Thyroid gland (tissue), 4 donors: Measurements from ENCODE around the gene QPRT.

Experiments
- POLR2A ChIP-seq, 2 donors: fragments of 450-650 bp; IDR thresholded peaks; one replicate each; pipeline ENCODE4 v1.6.1; 2017; ENCODE audit warnings: antibody characterized with exemption in 2 of 2, mild to moderate bottlenecking in 2 of 2, moderate library complexity in 1 of 2
- TF ChIP-seq, protein P1 (sequence below), 6 experiments: fragments of 200-600 bp in 3 of 6; fragments of 450-650 bp in 3 of 6; sonication (generic) in 3 of 6; IDR thresholded peaks; one replicate each; pipeline ENCODE4 v1.5.1; 2016 to 2019; ENCODE audit warnings: antibody characterized with exemption in 6 of 6, mild to moderate bottlenecking in 2 of 6, inconsistent platforms in 1 of 6, moderate library complexity in 1 of 6

DNA sequence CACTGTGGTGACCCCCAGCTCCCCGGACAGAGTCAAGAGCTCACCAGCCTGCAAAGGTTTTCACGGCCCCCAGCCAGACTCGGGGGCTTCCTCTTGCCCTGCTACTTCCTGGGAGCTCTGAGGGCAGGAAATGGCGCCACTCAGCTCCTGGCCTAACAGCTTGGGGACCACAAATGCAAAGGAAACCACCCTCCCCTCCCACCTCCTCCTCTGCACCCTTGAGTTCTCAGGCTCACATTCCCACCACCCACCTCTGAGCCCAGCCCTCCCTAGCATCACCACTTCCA is 16.3 kb upstream of the QPRT start:
- TF ChIP-seq, protein P1, sequence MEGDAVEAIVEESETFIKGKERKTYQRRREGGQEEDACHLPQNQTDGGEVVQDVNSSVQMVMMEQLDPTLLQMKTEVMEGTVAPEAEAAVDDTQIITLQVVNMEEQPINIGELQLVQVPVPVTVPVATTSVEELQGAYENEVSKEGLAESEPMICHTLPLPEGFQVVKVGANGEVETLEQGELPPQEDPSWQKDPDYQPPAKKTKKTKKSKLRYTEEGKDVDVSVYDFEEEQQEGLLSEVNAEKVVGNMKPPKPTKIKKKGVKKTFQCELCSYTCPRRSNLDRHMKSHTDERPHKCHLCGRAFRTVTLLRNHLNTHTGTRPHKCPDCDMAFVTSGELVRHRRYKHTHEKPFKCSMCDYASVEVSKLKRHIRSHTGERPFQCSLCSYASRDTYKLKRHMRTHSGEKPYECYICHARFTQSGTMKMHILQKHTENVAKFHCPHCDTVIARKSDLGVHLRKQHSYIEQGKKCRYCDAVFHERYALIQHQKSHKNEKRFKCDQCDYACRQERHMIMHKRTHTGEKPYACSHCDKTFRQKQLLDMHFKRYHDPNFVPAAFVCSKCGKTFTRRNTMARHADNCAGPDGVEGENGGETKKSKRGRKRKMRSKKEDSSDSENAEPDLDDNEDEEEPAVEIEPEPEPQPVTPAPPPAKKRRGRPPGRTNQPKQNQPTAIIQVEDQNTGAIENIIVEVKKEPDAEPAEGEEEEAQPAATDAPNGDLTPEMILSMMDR (IDR thresholded peaks at IDR 0.05): no peak
- no peak for TF ChIP-seq POLR2A (IDR thresholded peaks at IDR 0.05)
